HG03432 (cell line): Measurements from ENCODE around the gene FANCC.

Experiments
- ATAC-seq: cut with Tn5 transposase; IDR thresholded peaks from one replicate; pipeline ENCODE4 v1.9.1; 2021; ENCODE audit warnings: mild to moderate bottlenecking, moderate library complexity; ENCODE audit not compliant: unreplicated experiment

Gene FANCC

GRCh38 chr9:95104581-95104960 lies 212.9 kb downstream of the FANCC start:
- no peak for ATAC-seq

DNA sequence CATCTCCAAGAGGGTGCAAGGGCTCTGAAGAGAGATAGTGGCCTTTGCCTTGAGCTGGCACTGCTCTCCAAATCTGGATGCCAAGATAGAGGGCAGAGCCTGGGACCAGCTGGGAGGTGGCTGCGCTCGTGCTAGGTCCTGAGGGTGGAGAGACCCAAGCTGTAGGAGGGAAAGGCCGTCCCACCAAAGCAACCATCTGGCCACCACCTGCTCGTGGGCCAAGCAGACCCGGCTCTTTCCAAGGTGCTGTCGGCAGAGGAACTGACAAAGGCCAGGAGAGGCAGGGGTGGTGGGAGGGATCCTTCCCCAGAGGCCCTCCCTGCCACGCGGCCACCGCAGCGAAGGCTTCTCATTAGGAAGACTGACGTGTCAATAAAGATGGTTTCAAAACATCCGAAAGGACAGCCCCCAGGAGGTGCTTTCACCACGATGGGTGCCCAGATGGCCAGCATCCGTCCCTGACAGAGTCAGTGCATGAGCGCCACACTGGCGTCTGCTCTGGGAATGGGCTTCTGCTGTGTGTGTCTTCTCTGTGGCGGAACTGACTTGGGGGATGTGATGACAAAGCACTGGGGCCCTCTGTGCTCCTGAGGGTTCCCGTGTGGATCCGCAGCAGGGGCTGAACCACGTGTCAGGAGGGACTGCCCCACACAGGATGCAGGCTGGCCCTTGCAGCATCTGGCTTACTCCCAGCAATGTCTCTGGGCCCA lies 213.5 kb downstream of the FANCC start:
- ATAC-seq, result no peak

DNA sequence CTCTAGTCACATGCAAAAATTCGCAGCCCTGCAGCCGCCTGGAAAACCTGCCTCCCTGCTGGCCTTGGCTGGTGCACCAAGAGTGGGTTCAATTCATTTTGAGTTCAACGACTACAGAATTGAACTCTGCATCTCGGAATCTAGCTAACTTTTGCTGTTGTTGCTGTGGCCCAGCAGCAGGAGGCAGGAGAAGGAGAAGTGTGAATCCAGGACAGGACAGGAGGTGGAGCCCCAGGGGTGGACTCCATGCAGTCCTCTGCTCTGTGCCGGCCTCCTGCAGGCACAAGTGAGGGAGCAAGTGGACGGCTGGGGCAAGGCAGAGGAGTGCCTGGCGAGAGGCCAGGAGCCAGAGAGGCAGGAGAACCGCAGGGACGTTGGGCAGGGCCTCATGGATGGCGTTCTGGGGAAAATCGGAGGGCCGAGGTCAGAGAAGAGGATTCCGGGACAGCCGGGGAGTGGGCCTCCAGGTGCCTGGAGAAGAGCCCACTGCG lies 214.2 kb downstream of the FANCC start:
- ATAC-seq, result no peak

GRCh38 chr9:95102572-95102971 lies 214.9 kb downstream of the FANCC start:
- no peak for ATAC-seq

DNA sequence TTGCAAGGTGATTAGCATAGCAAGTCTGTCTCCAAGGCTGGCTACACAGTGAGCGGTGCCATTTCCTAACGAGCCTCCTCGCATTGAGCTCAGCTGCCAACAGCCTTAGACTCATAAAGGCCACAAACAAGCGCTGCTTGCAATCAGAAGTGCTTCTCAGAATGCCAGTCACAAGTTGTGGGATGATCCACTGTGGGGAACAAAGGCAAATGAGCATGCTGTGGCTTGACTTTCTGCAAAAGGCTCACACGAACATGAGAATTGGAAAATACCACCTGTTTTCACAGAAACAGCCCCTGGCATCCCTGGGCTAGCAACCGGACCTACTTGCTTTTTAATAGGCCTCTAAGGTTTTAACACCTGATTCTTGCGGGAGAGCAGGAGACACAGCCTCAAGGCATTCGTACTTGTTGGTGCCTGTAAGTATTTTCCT lies 215.5 kb downstream of the FANCC start:
- no peak for ATAC-seq

DNA sequence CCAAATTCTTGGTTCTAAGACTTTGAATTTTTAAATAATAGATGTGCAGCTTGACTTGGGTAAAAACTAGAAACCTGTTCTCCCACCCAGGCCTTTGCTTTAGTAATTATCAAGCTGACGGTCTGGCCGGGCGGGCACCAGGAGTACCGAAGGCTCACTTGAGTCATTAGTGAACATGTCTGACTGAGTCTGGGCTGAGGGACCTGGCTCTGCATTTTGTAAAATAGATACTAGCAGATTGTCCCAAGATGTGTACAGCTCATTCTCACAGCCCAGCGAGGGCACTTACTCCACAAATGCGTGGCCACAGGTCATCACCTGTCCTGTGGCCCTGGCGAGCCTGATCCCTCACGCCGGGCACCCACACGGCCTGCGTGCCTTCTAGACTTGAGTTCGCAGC lies 216.2 kb downstream of the FANCC start:
- no peak for ATAC-seq

- ATAC-seq, result no peak
Observed at GRCh38 chr9:95100071-95100627, 217.4 kb downstream of the FANCC start.

GRCh38 chr9:95099321-95100070 lies 218.0 kb downstream of the FANCC start:
- no peak for ATAC-seq

DNA sequence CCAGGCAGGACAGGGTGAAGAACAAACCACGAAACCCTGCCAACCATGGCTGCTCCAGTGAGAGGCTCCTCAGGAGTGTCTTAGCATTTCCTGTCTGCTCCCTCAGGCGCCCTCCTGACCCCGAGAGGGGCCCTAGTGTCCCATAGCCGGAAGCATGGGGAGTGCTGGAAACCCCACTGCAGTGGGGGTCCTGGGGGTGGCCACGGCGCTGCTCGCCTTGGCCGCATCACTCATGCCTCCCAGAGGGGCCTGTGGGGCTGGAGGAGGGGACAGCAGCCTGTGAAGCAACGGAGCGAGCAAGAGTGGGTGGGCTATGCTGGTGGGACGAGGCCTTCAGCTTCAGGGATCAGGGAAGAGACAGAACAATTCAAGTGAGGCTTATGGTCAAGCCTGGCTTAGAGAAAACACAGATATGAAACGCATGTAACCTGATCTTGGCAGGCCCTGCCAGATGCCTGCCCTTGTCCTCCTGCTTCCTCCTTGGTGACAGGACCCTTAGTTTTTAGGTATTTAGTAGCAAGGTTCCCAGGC lies 219.1 kb downstream of the FANCC start:
- no peak for ATAC-seq

GRCh38 chr9:95097279-95097678 lies 220.2 kb downstream of the FANCC start:
- no peak for ATAC-seq

- ATAC-seq, result no peak
Observed at GRCh38 chr9:95096807-95097206, 220.7 kb downstream of the FANCC start.

- ATAC-seq, result no peak
Observed at GRCh38 chr9:95096381-95096780, 221.1 kb downstream of the FANCC start.

- no peak for ATAC-seq
Observed at GRCh38 chr9:95095641-95096355, 221.7 kb downstream of the FANCC start.

DNA sequence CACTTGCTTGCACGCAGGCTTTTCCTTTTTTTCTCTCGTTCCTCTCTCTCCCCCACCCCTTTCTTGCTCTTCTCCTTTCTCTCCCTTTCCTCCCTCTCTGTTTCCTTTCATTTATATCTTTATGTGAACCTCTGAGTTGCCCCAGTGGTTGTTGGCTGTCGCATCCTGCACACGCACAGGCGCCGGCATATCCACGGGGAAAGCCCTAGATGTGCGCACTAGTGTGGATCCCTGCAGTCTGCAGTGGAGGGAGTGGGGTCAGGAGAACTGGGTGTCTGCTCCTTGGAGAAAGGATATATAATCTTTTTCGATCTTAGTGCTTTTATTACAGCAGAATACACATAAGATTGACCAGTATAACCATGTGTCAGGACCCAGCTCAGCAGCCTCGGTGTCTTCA lies 223.5 kb downstream of the FANCC start:
- no peak for ATAC-seq

DNA sequence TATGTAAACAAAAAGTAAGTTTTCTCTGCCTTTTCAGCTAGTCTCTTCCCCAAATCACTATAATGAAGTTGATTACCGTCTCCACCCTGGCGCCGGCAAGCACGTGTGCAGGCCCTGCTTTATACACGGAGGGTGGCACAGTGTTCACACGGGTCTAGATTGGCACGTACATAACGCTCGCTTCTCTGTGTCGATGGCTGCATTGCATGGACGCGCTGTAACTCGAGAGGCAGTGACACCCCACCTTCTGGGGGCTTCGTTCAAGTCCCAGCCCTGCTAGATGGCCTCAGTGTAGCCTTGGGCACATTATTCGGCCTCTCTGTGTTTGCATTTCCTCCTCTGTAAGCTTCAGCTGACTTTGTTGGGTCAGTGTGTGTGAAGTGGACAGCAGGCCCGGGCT lies 223.9 kb downstream of the FANCC start:
- no peak for ATAC-seq

GRCh38 chr9:95092262-95093072 lies 225.0 kb downstream of the FANCC start:
- ATAC-seq, result no peak

- ATAC-seq, result no peak
Observed at GRCh38 chr9:95091601-95092261, 225.8 kb downstream of the FANCC start.

GRCh38 chr9:95090871-95091577 lies 226.5 kb downstream of the FANCC start:
- ATAC-seq, result no peak
